Choroid plexus epithelial cell (primary cell): Measurements from ENCODE around the gene STON1.

Experiments
- DNase-seq: peaks from one replicate; pipeline ENCODE4 v3.0.0-alpha.2; 2010; ENCODE audit warnings: low read depth
- H3K4me3 ChIP-seq: 2 replicates; pipeline ENCODE4 v1.5.1; 2011; ENCODE audit warnings: low read depth, mild to moderate bottlenecking, control low read depth, low read length, moderate library complexity
- TF ChIP-seq, protein P1 (sequence below): conservative IDR thresholded peaks from 2 replicates; pipeline ENCODE4 v1.5.1; 2011; ENCODE audit warnings: low read depth, mild to moderate bottlenecking, control low read depth, inconsistent platforms, low read length, moderate library complexity

The STON1 gene

DNA sequence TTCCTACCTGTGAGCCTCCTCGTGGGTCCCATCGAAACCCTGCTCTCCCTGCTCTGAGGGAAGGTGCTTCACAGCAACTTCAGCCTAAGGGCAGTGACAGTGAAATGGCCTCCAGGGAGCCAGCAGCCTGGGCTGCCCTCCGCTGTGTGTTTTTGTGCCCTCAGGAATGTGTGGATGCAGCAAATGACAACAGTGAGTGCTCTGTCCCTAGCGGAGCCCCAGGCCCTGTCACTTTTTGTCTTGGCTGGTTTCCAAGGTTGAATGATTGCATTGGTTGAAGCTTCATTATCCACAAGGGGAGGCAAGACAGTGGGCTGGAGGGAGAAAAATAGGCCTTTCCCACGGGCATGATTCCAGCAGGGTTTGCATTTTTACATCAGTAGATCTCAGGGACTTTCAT, 42.9 kb downstream of the STON1 start:
- DNase-seq, result no peak
- TF ChIP-seq, protein P1, sequence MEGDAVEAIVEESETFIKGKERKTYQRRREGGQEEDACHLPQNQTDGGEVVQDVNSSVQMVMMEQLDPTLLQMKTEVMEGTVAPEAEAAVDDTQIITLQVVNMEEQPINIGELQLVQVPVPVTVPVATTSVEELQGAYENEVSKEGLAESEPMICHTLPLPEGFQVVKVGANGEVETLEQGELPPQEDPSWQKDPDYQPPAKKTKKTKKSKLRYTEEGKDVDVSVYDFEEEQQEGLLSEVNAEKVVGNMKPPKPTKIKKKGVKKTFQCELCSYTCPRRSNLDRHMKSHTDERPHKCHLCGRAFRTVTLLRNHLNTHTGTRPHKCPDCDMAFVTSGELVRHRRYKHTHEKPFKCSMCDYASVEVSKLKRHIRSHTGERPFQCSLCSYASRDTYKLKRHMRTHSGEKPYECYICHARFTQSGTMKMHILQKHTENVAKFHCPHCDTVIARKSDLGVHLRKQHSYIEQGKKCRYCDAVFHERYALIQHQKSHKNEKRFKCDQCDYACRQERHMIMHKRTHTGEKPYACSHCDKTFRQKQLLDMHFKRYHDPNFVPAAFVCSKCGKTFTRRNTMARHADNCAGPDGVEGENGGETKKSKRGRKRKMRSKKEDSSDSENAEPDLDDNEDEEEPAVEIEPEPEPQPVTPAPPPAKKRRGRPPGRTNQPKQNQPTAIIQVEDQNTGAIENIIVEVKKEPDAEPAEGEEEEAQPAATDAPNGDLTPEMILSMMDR, result no peak
- no peak overlapping the region for H3K4me3 ChIP-seq

DNA sequence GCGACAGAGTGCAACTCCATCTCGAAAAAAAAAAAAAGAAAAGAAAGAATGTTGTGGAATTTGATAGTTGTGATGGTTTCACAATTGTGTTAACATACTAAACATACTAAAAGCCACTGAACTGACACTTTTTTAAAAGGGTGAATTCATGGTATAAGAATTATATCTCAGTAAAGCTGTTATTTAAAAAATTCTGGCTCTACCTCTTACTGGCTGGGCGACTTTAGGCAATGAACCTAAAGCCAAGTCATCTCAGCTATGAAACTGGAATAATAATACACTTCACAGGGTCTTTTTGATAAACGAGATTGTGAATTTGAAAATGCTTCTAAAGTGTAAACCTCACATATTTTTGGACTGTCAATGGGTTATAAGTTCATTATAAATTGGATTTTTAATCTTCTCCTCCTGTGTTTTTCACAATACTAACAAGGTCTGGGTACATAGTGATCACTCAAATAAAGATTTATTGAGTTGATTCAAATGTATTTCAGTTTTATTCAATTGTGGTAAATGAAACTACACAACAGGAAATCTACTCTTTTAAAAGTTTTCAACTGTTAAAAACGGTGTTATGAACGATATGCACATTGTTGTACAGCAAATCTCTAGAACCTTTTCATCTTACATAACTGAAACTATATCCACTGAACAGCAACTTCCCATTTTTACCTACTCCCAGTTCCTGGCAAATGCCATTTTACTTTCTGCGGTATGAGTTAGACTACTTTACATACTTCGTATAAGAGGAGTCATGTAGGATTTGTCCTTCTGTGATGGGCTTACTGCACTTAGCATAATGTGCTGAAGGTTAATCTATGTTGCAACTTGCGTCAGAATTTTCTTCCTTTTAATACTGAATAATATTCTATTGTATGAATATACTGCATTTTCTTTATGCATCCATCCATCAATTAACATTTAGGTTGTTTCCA, 44.7 kb downstream of the STON1 start:
- TF ChIP-seq, protein P1, result no peak
- H3K4me3 ChIP-seq, result no peak overlapping the region
- no peak for DNase-seq

DNA sequence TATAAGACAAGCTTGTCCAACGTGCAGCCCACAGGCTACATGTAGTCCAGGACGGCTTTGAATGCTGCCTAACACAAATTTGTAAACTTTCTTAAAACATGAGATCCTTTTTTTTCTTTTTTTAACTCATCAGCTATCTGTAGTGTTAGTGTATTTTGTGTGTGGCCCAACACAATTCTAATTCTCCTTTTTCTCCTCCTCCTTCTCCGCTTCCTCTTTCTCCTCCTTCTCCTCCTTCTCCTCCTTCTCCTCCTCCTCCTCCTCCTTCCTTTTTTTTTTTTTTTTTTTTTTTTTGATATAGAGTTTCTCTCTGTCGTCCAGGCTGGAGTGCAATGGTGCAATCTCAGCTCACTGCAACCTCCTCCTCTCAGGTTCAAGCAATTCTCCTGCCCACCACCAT, 48.4 kb downstream of the STON1 start:
- no peak for DNase-seq
- H3K4me3 ChIP-seq, result no peak overlapping the region
- TF ChIP-seq, protein P1, result no peak

GRCh38 chr2:48583961-48584360, 54.0 kb downstream of the STON1 start:
- no peak for DNase-seq
- no peak overlapping the region for H3K4me3 ChIP-seq
- TF ChIP-seq, protein P1, result no peak

DNA sequence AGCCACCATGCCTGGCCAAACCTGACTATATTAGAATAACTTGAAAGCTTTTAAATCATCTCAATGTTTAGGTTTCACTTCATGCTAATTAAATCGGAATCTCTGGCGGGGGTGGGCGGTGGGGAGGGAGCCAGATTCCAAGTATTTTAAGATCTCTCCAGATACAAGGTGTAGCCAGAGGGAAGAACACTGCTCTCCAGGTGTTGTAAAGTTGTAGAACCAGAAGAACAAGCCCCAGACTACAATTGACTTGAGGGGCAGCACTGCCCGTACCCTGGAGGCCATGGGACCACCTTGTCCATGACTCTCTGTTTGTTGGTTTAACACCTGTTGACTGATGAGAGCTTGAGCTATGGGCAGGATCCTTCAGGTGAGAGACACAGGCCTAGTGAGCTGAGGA, 54.6 kb downstream of the STON1 start:
- TF ChIP-seq, protein P1, result no peak
- no peak overlapping the region for H3K4me3 ChIP-seq
- no peak for DNase-seq

GRCh38 chr2:48586433-48586832, 56.5 kb downstream of the STON1 start:
- no peak overlapping the region for H3K4me3 ChIP-seq
- DNase-seq, result no peak
- TF ChIP-seq, protein P1, result no peak

DNA sequence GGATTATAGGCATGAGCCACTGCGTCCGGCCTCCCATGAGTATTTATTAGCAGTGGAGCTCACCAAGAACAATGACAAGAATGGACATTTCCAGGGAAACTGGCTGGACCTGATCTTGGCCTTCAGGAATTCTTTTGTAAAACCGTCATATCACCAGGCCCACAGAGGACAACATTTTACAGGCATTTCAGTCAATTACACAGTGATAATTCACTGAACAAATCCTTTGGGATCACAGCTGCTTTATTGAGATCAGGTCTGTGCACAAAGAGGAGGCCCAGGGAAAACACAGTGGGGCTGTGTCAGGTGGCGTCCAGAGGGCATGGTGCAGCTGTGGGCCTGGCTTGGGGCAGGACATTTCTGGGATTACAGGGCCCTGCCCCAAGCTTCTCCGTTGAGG, 57.6 kb downstream of the STON1 start:
- no peak for DNase-seq
- H3K4me3 ChIP-seq, result no peak overlapping the region
- TF ChIP-seq, protein P1, result no peak
